NCI-H748 (cell line): ENCODE measurements around the gene DZIP1.

Source experiments
- DNase-seq: peaks from one replicate; lab custom pipeline; 2025; ENCODE audit not compliant: unreplicated experiment; lab: John Stamatoyannopoulos, UW

Gene DZIP1

GRCh38 chr13:95643936-95644598 lies 439 bp downstream of the DZIP1 start:
- DNase-seq, result peak; percentile 62

GRCh38 chr13:95643571-95643935 lies 953 bp downstream of the DZIP1 start:
- peak; percentile 43 for DNase-seq

GRCh38 chr13:95642999-95643398 lies 1.5 kb downstream of the DZIP1 start:
- DNase-seq, result no peak

GRCh38 chr13:95642028-95642621 lies 2.4 kb downstream of the DZIP1 start:
- no peak for DNase-seq

- no peak for DNase-seq
These were observed 3.0 kb downstream of the DZIP1 start for GRCh38 chr13:95641291-95642027.

GRCh38 chr13:95636853-95637252 lies 7.7 kb downstream of the DZIP1 start:
- no peak for DNase-seq

GRCh38 chr13:95630593-95630992 lies 13.9 kb downstream of the DZIP1 start:
- DNase-seq, result no peak

GRCh38 chr13:95629071-95629470 lies 15.4 kb downstream of the DZIP1 start:
- DNase-seq, result no peak

GRCh38 chr13:95628488-95628887 lies 16.0 kb downstream of the DZIP1 start:
- DNase-seq, result no peak

- no peak for DNase-seq
These were observed 16.9 kb downstream of the DZIP1 start for GRCh38 chr13:95627590-95627989.

GRCh38 chr13:95626768-95627167 lies 17.7 kb downstream of the DZIP1 start:
- DNase-seq, result no peak

GRCh38 chr13:95624020-95624419 lies 20.5 kb downstream of the DZIP1 start:
- peak; percentile 55 for DNase-seq

- no peak for DNase-seq
These were observed 21.4 kb downstream of the DZIP1 start for GRCh38 chr13:95623141-95623540.

GRCh38 chr13:95620825-95621498 lies 23.5 kb downstream of the DZIP1 start:
- DNase-seq, result no peak

GRCh38 chr13:95620030-95620824 lies 24.3 kb downstream of the DZIP1 start:
- no peak for DNase-seq

GRCh38 chr13:95615539-95615938 lies 29.0 kb downstream of the DZIP1 start:
- no peak for DNase-seq

- DNase-seq, result no peak
These were observed 29.8 kb downstream of the DZIP1 start for GRCh38 chr13:95614641-95615245.

- DNase-seq, result no peak
These were observed 35.7 kb downstream of the DZIP1 start for GRCh38 chr13:95608640-95609323.

GRCh38 chr13:95607366-95607765 lies 37.1 kb downstream of the DZIP1 start:
- peak; percentile 31 for DNase-seq
